ENCODE results near the gene PPP1R1A.

PPP1R1A gene

DNA sequence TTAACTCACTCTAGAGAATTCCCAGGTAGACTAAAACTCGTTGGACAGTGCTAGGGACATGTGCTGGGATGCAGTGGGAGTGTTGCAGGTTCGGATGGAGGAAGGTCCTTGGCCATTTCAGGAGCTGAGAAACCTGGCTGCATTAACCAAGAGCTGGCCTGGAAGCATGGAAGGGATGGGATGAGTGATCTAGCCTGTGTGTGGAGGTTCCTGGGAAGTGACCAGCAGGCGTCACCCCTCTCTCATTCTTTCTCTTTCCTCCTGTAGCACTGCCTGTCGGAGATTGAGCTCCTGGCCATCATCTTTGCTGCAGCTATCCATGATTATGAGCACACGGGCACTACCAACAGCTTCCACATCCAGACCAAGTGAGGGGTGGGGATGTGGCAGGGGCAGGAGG lies 15.6 kb downstream of the PPP1R1A start:
- in situ Hi-C loops (cut with MboI; ENCODE audit: low sequenced_read_pairs), result no loop called here

DNA sequence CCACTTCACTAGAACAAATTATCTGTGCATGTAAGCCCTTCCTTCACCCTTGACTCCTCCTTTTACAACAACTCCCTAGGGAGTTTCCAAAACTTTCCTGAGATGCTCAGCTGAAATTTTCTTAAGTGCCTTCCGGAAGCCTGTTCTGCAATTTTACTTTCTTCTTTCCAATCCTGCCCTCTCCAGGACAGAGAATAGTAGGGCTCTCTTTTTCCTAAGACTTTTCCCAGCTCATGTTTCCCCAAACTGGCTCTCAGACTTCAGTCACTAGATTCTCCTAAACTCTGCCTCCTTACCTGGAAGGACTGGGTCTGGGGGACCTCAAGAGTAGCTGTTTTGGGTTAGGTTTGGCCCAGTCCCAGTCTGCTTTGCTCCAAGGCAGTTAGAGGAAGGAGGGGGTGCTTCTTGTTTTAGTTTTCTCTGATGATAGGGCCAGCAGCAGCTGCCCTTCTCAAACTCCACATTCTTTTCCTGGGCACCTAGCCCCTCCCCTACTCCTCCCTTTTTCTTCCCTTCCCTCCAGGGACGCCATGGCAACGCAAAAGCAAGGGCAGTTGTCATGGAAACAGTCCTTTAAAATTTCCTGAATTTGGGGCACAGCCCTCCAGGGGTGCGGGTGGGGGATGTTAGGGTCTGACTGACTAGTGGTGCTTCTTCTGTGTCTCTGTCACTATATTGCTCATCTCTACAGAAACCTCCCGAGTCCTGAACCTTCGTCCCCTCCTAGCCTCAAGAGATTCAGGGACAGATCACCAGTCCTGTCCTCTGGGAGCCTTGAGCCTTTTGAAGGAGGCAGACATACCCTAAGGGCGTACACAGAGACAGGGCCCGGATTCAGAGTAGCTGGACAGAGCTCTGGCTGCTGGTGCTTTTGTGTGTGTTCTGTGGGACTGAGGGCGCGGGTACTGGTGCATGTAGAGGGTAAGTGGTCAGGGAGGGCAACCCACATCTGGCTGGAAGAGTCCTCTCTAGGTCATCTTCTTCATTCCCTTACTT lies 17.0 kb downstream of the PPP1R1A start:
- in situ Hi-C loops (cut with MboI; ENCODE audit: low sequenced_read_pairs), result no loop called here

DNA sequence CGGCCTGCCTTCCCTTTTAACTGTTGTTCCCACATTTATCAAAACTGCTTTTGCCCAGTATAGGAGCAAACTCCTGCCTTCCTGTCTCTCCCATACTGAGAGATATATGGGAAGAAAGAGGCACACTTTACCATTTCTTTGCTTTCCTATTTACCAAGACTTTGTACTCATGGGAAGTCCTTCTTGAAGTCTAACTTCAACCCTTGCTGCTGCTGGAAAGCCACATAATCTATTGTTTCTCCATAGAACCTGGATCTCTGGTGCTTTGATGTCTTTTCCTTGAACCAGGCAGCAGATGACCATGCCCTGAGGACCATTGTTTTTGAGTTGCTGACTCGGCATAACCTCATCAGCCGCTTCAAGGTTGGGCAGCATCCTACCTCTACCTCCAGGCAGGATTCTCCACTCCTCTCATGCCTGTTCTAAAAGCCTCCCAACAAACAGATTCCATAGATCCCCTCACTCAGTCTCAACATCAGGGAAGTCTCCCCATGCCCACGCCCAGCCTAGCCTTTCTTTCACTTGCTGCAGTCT lies 18.4 kb downstream of the PPP1R1A start:
- in situ Hi-C loops (cut with MboI; ENCODE audit: low sequenced_read_pairs), result no loop called here

DNA sequence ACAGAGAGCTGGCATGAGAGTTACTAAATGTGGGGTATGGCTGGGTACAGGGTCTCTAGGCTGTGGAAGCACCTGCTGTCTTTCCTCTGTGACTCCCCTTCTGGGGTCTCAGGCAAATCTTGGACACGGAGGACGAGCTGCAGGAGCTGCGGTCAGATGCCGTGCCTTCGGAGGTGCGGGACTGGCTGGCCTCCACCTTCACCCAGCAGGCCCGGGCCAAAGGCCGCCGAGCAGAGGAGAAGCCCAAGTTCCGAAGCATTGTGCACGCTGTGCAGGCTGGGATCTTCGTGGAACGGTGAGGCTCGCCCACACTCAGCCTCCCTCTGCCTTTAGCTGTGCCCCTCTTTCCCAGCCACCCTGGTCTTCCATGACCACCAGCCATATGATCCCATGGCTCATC lies 19.4 kb downstream of the PPP1R1A start:
- in situ Hi-C loops (cut with MboI; ENCODE audit: low sequenced_read_pairs), result no loop called here

DNA sequence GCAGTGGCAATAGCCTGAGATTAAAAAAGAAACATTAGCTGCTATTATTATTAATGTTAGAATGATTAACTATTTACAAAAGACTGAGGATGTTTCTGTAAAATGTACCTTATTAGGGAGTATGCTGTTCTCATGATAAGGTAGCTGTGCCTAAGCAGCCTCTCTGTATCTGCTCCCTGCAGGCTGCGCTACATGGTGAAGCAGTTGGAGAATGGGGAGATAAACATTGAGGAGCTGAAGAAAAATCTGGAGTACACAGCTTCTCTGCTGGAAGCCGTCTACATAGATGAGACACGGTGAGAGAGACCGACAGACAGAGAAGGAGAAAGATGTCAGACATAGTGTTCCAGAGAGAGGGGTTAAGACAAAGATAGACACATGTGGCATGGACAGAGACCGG lies 21.7 kb downstream of the PPP1R1A start:
- in situ Hi-C loops (cut with MboI; ENCODE audit: low sequenced_read_pairs), result no loop called here

DNA sequence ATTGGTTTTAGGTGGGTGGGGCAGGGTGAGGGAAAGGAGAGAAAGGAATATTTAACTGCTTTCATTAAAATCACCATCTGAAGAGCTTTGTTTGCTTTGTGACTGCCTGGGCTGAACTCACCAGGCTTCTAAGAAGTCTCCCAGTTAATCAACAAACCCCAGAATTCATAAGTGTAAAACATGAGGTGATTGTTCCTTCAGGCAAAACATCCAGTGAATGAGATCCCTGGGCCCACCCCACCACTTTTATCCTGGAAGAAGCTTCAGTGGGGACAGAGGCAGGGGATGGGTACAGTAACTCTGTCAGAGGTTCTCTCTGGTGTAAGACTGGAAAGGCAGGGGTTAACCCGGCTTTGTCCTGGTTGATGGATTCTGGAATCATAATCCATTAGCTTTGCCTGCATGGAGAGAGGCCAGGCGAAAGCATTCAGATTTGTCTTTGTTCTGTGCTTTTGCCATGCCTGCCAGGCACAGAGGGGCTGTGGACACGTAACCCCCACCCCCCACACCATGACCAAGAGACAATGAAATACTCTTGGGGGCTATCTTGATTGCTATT lies 22.4 kb downstream of the PPP1R1A start:
- in situ Hi-C loops (cut with MboI; ENCODE audit: low sequenced_read_pairs), result no loop called here

DNA sequence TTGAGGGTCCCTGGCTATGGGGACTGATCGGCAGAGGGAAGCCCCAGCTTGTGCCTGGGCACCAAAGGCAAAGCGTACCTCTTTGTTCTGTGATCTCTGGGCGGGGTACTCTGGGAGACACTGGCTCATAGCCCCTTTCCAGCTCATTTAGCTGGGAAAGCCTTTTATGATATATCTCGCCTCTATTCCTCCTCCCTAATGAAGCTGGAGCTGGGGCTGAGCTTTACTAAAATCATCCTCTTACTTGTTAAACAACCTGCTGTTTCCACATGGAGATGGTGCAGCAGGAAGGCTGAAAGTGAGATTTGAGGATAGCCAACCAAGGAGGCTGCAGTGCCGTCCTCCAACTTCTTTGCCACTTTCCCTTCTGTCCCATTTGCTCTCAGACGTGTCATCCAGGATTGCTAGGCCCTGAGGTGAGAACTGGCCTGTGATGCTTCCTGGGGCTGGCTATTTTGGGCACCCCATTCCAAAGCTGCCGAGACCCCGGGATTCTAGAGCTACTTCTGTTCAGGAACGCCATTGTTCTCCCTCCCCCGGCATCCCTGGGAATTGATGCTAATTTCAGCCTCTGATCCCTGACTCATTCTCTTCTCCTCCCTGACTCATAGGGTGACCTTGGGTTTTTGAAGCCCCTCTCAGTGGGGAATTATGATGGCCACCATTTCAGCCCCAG lies 23.0 kb downstream of the PPP1R1A start:
- in situ Hi-C loops (cut with MboI; ENCODE audit: low sequenced_read_pairs), result no loop called here

DNA sequence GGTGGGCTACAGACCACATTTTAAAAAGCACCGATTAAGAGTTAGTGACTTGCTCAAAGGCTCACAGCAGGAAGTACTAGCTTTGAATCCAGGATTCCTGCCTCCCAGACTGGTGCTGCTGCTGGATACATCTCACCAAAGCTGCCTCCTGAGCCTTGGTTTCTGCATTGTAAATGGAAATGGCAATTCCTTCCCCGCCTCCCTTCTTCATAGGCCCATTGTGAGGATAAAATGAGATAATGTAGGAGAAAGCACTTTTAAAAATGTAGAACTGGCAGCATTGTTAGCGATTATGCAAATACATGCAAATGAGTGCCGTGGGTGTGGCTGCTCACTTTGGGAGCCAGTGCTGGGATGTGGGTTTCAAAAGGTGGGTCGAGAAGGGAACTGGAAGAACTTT lies 23.7 kb downstream of the PPP1R1A start:
- in situ Hi-C loops (cut with MboI; ENCODE audit: low sequenced_read_pairs), result no loop called here

DNA sequence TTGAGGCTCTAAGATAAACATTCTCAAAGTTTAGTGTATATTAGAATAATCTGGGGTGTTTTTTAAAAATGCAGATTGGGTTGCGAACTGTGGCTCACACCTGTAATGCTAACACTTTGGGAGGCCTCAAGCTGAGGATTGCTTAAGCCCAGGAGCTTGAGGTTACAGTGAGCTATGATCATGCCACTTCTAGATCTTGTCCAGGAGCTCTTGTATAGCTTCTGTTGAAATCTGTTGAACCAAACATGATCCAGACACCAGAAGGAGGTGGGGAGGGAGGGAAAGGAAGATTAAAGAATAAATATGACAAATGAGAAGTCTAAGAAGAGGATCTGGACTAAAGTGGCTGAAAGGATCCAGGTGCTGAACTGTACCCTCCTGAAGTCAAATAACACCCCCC lies 24.7 kb downstream of the PPP1R1A start:
- in situ Hi-C loops (cut with MboI; ENCODE audit: low sequenced_read_pairs), result no loop called here

DNA sequence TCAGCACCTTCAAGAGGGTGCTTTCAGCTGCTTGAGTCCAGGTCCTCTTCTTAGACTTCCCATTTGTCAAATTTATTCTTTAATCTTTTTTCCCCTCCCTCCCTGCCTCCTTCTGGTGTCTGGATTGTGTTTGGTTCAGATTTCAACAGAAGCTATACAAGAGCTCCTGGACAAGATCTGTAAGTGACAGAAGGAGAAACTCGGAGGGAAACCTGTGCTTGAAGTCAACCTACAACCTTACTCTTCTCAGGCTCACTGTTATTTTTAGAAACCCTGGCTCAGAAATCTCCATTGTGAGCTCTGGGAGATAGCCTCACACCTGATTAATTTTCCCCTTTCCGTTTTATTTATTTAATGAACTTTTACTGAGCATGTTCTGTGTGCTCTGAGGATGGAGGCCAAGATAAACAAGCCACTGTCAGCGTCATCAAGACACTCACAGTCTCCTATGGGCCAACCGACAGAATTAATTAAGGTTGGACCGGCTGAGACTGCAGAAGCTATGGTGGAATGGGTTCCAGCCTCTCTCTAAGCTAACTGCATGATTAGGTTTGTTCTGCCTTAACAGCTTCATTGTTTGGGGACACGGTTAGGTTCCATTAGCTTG lies 25.6 kb downstream of the PPP1R1A start:
- in situ Hi-C loops (cut with MboI; ENCODE audit: low sequenced_read_pairs), result no loop called here

DNA sequence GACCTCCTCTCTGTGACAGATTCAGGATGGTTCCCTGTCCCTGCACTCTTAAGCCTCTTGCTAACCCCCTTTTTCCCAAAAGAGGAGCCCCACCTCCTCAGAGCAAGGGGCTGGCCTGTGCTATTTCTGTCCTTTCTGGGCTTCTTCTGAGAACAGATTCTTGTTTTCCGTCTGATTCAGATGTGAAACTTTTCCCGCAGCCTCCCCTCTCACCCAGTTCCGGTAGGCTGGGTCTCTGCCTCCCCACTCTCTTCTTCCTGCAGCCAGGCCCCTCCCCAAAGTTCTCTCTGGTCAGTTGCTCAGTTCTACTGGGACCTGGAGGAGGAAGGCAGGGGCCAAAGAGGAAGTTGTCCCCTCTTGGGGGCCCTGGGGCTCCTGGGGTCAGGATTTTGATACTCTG lies 27.3 kb downstream of the PPP1R1A start:
- in situ Hi-C loops (cut with MboI; ENCODE audit: low sequenced_read_pairs), result no loop called here

DNA sequence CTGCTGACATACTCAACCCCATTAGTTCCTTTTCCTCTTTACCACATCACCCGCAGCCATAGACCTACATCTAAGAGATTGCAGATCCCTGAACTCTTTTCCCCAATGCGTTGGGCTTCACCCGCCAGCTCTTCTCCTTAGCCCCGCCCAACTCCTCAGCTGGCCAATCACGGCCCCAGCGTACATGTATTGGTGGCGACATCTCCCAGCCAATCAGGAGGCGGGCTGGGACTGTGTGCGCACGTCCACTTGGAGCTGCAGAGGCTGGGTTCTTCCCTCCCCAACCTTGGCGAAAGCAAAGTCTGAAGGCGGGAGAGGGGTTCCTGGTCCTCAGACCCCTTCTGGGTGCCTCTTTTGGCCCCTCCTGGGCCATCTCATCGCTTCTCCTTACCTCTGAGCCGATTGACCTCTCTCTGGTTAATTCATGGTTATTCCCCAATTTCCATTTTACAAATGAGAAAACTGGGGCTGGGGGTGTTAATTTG lies 28.0 kb downstream of the PPP1R1A start:
- in situ Hi-C loops (cut with MboI; ENCODE audit: low sequenced_read_pairs), result no loop called here

DNA sequence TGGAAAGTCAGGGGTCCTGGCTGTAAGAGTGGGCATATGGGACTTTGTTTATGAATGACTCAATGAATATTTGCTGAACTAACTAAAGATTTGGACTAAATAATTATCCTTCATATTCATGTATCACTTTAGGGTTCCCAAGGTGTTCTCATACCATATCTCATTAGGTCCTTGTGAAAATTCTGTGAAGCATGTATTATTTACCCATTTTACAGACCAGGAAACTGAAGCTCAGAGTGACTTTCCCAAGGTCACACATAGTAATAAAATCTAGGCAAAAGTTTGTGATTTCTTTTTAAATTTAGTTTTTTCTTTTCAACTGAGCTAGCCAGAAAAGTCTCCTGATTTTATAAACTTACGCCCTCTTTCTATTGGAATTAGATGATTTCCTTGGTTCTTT lies 29.7 kb downstream of the PPP1R1A start:
- in situ Hi-C loops (cut with MboI; ENCODE audit: low sequenced_read_pairs), result no loop called here

DNA sequence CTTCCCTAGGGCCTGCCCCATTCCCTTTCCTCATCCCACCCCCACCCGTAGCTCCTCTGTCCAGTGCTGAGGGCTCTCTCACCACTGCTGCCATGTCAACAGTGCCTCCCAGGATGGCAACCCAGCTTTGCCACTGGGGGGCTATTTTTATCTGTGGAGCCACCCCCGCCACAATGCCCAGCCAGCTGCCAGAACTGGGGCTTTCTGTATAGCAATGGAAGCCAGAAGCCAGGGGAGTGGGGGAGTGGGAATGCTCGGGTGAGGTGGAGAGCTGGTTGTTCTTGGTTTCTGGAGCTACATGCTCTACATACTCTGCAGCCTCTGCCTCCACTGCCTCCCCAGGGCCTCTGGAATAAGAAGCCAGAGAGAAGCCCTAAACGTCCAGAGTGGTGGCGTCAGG lies 30.1 kb downstream of the PPP1R1A start:
- in situ Hi-C loops (cut with MboI; ENCODE audit: low sequenced_read_pairs), result no loop called here

DNA sequence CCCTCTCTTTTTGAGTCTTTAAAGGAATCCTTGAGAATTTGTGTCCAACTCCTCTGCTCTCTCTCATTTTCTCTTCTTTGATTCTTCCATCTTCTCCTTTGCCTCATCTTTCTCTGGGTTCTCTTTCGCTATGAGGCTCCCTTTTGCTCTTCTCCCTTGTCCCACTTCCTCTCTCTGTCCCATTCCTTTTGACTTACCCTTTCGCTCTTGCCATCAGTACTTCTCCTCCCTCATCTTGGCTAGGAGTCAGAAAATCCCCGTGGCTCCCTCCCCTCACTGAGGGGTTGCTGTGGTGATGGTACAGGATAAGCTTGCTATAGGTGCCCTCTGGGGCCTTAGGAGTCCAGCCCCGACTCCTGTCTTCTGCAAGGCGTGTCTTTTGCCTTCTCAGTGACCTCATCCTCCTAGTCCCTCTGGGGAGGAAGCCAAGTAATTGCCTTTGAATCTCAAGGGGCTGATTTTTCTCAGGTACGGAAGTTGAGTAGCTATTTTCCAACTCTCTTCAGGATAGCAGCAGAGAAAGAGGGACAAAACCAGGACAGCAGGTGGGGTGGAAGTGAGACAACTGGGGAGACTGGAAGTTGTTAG lies 32.7 kb downstream of the PPP1R1A start:
- in situ Hi-C loops (cut with MboI; ENCODE audit: low sequenced_read_pairs), result no loop called here

DNA sequence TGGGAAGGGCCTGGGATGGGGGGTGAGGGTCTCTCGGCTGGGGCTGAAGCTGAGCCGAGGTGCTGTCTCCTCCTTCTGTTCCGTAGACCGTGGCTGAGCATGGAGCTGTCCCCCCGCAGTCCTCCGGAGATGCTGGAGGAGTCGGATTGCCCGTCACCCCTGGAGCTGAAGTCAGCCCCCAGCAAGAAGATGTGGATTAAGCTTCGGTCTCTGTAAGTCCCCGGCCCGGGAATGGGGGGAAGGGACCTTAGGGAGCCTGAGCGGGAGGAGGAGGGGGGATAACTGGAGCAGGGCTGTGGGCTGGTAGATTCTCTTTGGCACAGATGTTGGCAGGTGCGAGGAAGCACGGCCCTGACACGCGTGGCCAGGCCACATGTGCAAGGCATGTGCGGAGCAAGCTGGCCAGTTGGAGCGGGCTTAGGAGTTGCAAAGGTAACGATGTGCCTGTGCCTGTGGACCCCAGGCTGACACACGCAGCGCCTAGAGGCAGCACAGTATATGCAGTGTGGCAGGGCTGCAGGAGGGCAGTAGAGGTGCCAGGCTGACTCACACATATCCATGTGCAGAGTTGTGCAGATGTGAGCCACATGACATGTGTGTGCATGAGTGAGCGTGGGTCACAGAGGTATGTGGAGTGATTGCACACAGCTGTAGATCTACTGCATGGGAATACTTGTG lies 38.5 kb downstream of the PPP1R1A start:
- in situ Hi-C loops (cut with MboI; ENCODE audit: low sequenced_read_pairs), result no loop called here

DNA sequence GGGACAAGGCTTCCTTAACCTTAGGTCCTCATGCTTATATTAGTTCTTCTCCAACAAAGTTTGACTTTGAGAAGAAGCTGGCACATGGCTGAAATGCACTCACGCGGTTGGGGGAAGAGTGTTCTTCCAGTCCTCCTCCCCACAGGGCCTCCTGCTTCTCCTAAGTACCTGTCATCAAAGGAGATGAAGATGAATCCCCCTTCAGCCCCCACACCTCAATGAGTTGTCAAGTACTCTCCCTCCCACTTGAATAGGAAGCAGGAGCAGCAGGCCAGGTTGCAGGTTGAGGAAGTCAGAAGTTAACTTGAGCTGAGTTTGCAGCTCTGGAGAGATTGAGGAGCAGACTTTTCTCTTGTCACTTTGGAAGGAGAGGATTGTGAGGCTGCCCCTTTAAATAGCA lies 41.9 kb downstream of the PPP1R1A start:
- in situ Hi-C loops (cut with MboI; ENCODE audit: low sequenced_read_pairs), result no loop called here

DNA sequence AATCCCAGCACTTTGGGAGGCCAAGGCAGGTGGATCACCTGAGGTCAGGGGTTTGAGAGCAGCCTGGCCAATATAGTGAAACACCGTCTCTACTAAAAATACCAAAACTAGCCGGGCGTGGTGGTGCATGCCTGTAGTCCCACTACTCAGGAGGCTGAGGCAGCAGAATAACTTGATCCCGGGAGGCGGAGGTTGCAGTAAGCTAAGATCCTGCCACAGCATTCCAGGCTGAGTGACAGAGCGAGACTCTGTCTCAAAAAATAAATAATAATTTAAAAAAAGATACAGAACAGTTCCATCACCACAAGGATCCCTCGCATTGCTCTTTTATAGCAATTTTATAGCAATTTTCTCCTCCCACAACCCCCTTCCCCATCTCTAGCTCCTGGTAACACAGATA lies 43.7 kb downstream of the PPP1R1A start:
- in situ Hi-C loops (cut with MboI; ENCODE audit: low sequenced_read_pairs), result no loop called here

DNA sequence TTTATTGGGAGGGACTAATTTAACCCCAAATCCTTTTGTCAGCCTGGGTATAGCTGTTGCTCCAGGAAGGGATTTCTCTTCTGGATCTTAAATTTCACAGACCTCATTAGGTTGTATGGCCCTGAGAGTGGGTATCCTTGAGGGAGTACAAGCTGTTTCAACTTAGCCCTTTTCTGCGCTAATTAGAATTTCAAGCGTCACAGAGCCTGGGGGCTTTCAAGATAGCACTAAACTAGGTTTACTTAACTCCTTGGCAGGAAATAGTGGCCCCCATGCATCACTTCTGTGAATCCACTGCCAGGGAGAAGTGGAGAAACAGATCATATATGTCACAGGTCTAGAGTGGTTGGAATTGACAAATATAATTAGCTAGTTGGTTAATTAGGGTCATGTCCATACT lies 44.9 kb downstream of the PPP1R1A start:
- in situ Hi-C loops (cut with MboI; ENCODE audit: low sequenced_read_pairs), result no loop called here

DNA sequence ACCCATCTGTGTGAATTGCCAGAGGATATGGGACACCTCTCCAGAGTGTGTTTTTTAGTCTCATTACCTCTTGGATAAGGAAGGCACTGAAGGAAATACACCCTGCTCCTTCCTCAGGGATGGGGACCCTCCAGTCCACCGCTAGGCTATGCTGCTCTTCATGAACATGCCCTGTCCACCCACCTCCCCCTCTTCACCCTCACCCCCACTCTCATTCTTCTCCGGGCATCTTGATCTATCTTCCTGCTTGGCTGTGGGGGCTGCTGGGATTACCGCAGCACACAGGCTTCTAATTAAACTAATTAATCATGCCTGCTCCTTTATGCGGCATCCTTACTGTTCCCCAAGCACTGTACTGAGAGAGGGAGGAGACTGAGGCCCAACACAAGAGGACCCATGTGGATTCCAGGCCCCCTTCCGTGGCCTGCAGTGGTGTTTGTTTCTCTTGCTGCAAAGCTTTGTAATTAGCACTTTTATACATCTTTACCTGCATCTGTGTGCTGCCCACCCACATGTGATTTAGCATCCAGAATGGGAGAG lies 46.6 kb downstream of the PPP1R1A start:
- in situ Hi-C loops (cut with MboI; ENCODE audit: low sequenced_read_pairs), result no loop called here
